Muscle of arm (tissue), 12 donors: Measurements from ENCODE around the gene HERPUD2. TPM values are rescaled to one million over a fixed set of nuclear protein-coding genes. Genes with fewer than 3 reads are reported as not detected.
A peak's percentile ranks its signal among the peaks of the same experiment; 100 is the strongest.
"Not testable (repeated sequence)": the region's sequence is repeated elsewhere in the genome, so short reads cannot be mapped to it uniquely, and the experiment has no call there.

ENCODE experiments used
- DNase-seq: peaks from one replicate; pipeline ENCODE4 v3.0.0-alpha.2; 2013
- polyA plus RNA-seq, 12 donors: library from polyadenylated mRNA; unstranded; fragments of 120-200 nt; gene quantifications; one replicate each; pipeline ENCODE4 v1.2.1, GENCODE V29; 2013; ENCODE audit not compliant: insufficient read length in 12 of 12

The HERPUD2 gene
- polyA plus RNA-seq, 12 donors = 21.5 to 51.2 (median 28.2) TPM; not detected in 1

DNA sequence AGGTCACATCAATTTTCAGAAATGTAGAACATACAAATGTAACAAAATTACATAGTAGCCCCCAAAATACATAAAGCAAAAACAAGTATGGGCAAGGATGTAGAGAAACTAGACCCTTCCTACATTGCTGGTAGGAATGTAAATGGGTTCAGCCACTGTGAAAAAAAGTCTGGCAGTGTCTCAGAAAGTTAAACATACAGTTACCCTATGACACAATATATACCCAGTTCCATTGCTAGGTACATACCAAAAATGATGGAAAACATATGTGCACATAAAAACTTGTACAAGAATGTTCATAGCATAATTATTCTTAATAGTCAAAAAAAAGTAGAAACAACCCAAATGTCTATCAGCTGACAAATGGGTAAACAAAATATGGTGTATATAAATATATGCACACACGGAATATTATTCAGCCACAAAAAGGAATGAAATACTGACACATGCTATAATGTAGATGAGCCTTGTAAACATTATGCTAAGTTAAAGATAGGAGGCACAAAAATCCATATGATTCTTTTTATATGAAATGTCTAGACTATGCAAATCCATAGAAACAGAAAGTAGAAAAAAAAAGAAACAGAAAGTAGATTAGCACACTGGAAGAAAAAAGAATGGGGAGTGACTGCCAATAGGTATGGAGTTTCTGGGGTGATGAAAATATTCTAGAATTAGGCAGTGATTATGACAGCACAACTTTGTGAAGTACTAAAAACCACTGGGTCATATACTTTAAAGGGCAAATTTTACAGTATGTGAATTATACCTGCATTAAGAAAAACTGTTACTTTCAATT, 13.5 kb downstream of the HERPUD2 start:
- no peak for DNase-seq

DNA sequence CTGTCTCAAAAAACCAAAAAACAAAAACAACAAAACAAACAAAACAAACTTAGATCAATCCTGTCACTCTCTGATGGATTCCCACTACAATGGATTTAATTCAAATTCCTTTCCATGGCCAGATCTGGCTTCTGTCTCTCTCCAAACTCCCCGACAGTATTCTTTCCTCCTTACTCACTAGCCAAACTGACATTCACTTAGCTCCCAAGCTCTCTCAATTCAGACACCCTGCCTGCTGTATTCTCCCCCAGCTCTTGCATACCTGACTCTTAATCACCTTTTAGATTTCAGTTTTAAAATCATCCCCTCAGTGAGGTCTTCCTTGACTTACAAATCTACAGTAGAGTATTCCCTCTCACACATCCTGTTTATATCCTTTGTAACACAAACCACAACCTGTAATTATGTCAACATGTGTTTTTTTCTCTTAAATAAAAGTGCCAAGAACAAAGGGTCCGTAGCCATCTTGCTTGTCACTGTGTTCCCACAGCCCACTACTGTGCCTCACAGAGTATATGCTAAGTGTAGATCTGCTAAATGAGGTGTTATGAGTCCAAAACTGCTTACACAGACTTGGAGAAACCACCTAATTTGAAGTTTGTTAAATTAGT, 14.4 kb downstream of the HERPUD2 start:
- DNase-seq = no peak

DNA sequence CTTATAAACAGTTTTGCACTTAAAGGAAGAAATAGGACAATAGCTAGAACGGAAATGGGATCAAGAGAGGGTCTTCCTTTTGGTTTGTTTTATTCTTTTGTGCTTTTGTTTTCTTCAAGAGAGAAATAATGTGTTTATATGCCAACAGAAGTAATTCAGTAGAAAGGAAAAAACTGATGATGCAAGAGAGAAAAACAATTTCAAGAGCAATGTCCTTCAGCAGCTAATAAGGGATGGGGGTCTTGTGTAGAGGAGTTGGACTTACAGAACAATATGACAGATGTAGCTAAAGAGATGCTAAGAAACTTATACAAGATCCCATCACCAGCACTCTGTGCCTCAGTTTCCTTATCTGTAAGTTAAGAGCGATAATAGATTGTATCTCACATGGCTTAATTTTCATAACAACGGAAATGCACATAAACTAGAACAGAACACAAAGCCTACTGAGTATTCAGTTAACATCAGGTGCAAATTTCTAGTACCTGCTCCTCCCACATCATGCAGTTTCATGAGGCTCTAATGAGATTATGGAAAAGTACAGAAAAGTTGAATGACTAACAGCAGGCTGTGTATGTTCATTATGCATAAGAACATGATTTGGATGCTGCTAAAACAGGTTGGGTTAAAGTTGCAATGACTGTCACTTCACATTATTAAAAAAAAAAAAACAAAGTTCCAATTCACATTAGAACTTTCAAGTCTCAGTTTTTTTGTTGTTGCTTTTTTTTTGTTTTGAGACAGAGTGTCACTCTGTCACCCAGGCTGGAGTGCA, 17.2 kb downstream of the HERPUD2 start:
- DNase-seq = no peak

DNA sequence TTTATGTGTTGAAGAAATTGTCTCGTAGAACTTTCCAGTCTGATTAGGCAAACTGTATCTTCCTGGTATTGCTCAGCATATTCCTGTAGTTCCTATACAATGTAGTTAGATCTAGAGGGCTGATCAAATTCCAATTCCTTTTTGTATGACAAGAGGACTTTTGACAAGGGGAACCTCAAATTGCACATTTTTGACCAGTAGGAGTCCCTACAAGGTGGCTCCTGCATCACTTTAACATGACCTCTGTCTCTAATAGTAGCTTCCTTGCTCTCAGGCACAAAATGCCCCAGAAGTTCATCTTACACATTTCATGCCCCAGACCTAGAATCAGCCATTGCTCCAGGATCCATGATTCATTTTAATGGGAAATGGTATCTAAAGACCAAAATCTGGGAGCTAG, 18.7 kb downstream of the HERPUD2 start:
- DNase-seq = no peak

DNA sequence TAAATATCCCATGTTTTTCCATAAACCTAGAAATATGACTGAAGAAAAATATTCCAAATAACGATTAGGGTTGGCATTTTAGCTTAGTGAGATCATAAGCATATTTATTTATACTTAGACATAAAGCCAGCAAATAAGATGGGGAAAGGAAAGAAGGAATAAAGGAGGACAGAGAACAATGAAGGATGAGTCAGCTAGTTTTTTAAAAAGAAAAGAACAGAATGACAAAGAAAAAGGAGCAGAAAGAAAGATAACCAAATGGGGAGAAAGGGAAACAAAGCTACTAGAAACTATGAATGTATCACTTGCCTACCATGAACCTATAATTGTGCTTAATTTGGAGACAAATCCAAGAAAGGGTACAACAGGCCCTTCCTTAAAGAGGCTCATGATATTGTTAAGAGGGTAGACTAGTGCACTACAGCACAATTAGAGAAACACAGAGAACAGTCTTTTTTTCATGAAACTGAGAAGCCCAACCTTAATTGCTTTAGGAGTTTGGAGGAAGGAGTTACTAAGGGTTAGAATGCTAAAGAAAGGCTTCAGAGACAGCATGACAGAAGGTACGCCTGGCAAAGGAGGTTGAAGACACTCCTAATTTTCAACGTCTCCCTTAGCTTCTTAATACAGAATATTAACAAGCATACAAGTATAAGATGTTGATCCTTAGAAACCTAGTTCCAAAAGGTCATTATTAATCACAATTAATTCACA, 23.9 kb downstream of the HERPUD2 start:
- DNase-seq = no peak

DNA sequence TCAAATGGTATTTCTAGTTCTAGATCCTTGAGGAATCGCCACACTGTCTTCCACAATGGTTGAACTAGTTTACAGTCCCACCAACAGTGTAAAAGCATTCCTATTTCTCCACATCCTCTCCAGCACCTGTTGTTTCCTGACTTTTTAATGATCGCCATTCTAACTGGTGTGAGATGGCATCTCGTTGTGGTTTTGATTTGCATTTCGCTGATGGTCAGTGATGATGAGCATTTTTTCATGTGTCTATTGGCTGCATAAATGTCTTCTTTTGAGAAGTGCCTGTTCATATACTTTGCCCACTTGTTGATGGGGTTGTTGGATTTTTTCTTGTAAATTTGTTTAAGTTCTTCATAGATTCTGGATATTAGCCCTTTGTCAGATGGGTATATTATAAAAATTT, 34.5 kb downstream of the HERPUD2 start:
- DNase-seq = not testable (repeated sequence)

DNA sequence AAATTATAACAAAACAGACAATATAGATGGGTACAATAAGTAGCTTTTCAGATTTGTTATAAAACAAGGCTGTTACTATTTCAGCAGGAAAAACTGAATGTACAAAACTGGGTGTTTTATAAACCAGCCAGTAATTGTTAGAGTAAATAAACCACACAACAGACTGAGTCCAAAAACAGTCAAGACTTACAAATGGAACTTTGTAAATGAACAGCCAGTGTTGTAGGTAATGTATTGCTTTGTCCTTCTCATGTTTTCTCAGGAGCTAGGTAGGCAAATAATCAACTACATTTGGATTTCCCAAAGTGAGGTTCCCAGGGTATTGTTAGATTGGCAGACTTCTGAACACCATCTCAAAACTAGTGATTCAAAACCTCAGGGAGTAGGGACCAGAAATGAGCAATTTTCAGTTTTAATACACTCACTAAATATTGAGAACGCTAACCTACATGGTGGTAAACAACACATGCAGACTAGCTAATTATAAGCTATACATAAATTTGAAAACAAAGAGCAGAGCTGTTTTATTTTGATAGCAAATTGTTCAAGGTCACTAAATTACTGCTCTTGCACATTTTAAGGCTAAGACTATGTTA, 36.2 kb downstream of the HERPUD2 start:
- DNase-seq = no peak

DNA sequence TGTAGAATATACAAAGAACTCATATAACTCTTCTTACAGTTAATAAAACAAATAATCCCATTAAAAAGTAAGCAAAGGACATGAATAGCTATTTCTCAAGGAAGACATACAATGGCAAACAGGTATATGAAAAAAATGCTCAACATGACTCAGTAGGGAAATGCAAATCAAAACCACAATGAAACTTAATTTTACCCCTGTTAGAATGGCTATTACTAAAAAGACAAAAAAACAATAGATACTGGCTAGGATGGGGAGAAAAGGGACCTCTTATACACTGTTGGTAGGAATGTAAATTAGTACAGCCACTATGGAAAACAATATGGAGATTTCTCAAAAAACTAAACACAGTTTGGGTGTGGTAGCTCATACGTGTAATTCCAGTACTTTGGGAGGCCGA, 37.8 kb downstream of the HERPUD2 start:
- no peak for DNase-seq

DNA sequence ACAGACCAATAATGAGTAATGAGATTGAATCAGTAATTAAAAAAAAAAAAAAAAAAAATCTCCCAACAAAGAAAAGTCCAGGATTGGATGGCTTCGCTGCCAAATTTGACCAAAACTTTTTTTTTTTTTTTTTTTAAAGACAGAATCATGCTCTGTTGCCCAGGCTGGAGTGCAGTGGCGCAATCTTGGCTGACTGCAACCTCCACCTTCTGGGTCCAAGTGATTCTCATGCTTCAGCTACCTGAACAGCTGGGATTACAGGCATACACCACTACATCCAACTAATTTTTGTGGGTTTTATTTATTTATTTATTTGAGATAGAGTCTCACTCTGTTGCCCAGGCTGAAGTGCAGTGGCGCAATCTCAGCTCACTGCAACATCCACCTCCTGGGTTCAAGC, 40.4 kb downstream of the HERPUD2 start:
- not testable (repeated sequence) for DNase-seq

DNA sequence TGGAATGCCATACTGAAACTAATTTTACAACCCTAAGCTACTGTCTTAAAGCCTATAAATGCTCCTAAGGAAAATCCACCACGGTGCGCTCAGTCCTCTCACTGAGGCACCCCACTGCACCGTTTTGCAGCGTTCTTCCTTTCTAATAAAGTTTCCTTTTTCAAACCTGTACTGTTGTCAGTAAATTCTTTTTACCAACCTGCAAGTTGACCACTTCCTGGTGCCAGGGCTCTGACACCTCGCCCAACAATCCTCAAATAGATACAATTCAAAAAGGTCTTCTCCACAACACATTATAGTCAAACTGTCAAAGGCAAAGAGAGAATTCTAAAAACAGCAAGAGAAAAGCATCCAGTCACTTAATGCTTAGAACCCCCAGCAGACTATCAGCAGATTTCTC, 42.8 kb downstream of the HERPUD2 start:
- no peak for DNase-seq

DNA sequence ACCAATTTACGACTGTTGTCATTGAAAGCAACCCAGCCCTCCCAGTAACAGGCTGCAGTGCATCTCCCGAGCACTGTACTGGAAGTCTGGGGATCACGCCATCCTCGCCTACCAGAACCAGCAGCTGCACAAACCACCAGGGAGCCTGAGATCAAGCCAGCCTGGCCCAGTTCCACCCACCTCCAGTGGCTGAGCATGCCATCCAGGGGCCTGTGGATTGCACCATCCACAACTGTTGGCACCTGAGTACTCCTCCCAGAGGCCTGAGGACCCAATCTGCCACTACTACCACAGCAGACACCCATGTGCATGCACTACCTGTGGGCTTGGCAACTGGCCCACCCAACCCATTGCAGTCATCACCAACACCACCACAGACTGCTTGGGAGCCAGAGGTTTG, 44.2 kb downstream of the HERPUD2 start:
- no peak for DNase-seq

DNA sequence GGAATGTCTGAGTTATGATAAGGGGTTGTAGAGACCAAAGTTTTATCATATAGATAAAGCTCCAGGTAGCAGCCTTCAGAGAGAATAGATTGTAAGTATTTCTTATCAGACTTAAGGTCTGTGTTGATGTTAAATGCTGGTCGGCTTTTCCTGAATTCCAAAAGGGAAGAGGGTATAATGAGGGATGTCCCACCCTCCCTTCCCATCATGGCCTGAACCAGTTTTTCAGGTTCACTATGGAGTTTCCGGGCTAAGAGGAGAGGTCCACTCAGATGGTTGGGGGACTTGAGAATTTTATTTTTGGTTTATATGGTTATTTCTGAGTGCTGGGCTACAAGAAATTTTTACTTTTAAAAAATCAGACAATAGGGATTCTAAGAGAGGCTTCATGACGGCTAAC, 45.2 kb downstream of the HERPUD2 start:
- DNase-seq = no peak

DNA sequence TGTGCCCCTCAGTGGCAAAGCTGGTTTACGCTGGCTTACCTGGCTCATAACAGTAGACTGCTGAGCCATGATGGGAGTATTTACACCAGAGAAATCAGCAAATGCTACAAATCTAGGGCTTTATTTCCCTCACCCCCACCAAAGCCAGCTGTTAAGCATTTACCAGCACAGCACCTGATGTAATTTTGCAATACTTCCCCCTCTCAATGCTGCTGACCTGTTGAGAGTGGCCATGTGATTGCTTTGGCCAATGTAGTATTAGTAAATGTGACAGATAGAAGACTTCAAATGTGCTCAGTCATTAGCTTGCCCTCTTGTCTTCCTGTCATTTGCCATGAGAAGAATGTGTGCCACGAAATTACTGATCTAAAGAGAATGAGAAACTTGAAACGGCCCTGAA, 46.6 kb downstream of the HERPUD2 start:
- DNase-seq = no peak

DNA sequence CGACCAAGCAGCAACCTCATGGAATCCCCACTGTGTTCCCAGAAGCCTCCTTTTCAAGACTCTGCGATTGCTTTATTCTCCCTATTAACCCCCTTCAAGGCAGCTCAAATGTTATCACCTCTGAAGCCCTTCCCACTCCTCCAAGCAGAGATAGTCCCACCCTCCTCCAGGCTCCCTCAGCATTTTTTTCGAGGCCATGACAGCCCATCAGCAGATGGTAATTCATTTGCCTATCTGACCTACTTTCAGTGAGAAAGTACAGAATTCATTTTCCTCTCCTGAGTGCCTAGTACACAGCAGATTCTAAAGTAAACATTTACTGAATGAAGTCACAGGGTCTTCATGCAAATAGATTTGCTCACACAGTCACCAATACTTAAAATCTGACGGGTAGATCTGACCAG, 47.8 kb downstream of the HERPUD2 start:
- no peak for DNase-seq

DNA sequence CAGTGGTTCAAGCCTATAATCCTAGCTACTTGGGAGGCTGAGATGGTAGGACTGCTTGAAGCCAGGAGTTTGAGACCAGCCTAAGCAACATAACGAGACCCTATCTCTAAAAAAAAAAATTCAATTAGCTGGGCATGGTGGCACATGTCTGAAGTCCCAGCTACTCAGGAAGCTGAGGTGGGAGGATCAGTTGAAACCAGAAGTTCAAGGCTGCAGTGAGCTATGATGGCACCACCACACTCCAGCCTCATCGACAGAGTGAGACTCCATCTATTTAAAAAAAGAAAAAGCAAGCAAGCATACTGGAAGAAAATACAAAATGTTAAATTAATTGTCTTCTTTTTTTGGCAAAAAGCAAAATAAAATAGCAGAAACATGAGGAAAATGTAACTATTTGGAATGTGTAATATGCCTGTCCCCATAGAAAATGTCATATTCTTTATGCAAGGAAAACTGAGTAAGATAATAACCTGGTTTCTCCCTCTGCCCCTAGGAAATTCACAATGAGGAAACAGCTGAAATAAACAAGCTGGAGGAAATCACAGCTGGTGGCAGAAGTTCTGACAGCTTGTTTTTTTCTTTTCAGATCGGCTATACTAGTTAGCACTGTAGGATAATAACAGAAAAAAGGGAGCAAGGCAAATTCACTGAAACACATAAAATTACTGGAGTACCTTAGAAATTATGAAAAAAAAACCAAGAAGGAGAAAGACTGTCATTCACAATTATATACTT, 48.5 kb downstream of the HERPUD2 start:
- no peak for DNase-seq

DNA sequence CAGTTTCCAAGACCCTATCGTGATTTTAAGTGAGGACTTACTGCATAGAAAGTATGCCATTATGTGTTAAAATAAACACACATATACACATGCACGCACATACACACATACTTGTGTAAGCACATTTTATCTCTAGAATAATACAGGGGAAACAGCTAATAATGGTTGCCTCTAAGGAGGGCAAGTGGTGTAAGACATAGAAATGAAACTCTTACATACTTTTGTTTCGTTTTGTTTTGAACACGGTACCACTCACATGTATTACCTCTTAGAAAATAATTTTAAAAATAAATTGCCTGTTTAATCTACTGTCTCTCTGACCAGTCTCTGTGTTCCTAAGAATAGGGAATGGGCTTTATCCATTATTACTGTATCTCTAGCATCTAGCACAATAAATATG, 49.2 kb downstream of the HERPUD2 start:
- no peak for DNase-seq

DNA sequence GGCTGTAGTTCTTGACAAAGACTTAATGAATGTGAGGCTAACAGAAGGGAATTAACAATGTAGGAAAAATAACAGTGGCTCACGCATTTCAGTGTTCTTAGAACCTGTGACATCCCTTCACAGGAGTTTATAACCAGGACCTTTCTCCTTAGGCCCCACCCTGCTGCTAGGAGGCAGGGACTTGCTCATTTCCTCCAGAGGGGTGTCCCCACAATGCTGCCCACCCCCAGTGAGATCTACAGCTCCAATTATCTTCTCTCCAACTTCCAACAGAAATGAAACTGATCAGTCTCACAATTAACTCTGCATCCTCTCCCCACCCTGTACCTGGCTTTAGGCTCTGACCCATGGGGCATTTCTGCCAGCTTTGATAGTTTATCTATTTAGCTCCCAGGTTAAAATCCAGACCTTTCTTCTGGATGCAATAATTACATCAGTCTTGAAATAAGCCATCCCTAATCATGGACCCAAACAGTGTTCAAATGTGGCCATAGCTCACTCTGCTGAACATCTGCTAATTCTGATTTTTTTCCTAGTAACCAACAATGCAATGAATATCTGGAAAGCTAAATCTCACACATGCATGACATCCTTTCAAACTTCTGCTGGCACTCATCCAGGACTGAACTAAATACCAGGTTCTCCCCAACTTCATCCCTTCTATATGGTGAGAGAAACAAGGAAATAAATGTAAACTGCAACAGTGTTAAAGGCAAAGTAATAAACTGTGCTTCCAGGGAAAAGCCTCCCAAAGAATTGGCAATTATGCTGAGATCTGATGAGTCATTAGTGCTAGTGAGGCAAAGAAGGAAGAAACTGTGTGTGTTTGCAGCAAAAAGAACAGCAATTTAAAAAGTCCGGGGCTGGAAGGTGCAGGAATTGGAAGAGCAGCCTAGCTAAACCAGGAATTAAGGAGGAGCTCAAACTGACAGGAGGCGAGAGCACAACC, 64.6 kb downstream of the HERPUD2 start:
- DNase-seq = no peak

DNA sequence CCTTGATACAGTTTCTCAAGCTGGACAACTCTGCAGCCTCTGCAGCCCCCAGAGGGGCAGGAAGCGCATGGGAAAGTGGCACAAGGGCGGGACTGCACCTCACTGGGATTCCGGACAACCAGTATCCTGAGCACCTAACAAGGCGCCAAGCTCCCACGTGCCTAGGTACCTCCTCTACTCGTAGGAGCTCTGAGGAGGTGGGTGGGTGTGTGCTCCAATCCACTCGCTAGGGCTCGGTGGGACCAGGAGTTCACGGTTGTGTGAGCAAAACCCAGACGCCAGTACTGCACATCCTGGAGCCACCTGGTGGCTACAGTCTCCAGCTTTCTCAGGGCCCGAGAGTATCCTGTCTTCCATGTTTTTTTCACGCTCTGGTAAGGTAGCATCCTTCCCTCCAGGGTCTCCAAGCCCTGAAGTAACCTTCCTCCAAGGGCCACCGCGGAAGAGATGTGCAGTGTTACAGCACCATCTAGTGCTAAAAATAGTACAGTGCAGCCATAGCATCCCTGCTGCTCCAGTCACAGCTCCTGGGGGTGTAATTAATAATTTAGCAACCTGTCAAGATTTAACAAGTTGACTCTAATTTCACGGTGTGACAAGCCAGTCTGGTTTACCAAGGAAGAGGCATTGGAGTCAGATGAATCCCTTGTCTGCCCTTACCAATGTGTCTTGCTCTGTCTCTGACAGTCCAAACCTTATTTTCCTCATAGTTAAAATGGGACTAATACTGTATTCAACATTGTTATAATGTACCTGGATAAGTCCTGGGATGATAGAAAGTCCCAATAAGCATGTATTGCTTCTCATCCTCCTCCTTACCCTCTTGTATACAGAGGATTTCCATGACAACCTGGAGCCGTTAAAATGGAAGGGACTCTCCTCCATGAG, 70.4 kb downstream of the HERPUD2 start:
- DNase-seq = peak; percentile 21

DNA sequence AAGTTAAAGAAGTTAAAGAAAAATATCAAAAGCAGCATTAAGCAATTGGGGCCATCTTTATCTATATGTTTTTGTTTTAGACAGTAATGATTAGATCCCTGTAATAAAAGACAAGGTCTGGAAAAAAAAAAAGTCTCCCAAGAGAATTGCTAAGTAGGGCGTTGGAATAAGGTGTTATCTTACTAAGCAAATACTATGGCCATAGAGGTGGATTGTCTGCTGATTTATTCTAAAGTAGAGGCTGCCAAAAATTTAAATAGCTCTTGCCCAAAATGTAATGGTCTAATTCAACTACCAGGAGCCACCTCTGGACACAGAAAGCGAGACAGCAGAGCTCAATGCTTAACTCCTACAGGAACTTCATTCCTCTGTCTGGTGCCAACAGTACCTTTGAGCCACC, 71.6 kb downstream of the HERPUD2 start:
- DNase-seq = no peak
